IgD-negative memory B cell (primary cell): ENCODE measurements around the gene SNX15. TPM values are rescaled to one million over a fixed set of nuclear protein-coding genes. Genes with fewer than 3 reads are reported as not detected.
A peak's percentile ranks its signal among the peaks of the same experiment; 100 is the strongest.

Source experiments
- H3K27ac Mint-ChIP-seq, 3 donors: one replicate each; pipeline ENCODE4 v1.8.0; 2020 to 2022; ENCODE audit warnings: mild to moderate bottlenecking in 3 of 3, mixed read lengths in 3 of 3, moderate library complexity in 1 of 3
- H3K27me3 Mint-ChIP-seq: one replicate; pipeline ENCODE4 v1.8.0; 2021; ENCODE audit warnings: mixed read lengths
- H3K36me3 Mint-ChIP-seq: one replicate; pipeline ENCODE4 v1.8.0; 2020; ENCODE audit warnings: mild to moderate bottlenecking, mixed read lengths
- H3K4me1 Mint-ChIP-seq, 3 donors: one replicate each; pipeline ENCODE4 v1.8.0; 2020 to 2022; ENCODE audit warnings: mixed read lengths in 3 of 3, mild to moderate bottlenecking in 1 of 3
- H3K4me3 Mint-ChIP-seq, 4 donors: one replicate each; pipeline ENCODE4 v1.8.0; 2020 to 2022; ENCODE audit warnings: mild to moderate bottlenecking in 4 of 4, mixed read lengths in 4 of 4, moderate library complexity in 3 of 4
- H3K9me3 Mint-ChIP-seq, 3 donors: one replicate each; pipeline ENCODE4 v1.8.0; 2020 to 2021; ENCODE audit warnings: mixed read lengths in 3 of 3, mild to moderate bottlenecking in 1 of 3
- polyA plus RNA-seq: library from polyadenylated mRNA; unstranded; fragments of 300-500 nt; fragmentation: Illumina TruSeq; gene quantifications from one replicate; pipeline ENCODE4 v1.2.3, GENCODE V29; 2021

Gene SNX15
- polyA plus RNA-seq, 1 donor from 2014 or later: 24.4 TPM

GRCh38 chr11:65035579-65035978, 8.3 kb downstream of the SNX15 start:
- no peak overlapping the region for H3K4me3 Mint-ChIP-seq
- no peaks in the 10 kb centered on the region for H3K9me3 Mint-ChIP-seq
- H3K36me3 Mint-ChIP-seq: peaks cover 5% of the 10 kb centered on the region
- peaks cover 2 to 9% (median 8%) of the 10 kb centered on the region in 3 donors for H3K4me1 Mint-ChIP-seq
- no peaks in the 10 kb centered on the region for H3K27me3 Mint-ChIP-seq
- peak overlapping the region in 1 of 3 donors; percentile 21 for H3K27ac Mint-ChIP-seq

GRCh38 chr11:65036931-65037330, 9.7 kb downstream of the SNX15 start:
- peak overlapping the region in 1 of 3 donors; percentile 50 for H3K27ac Mint-ChIP-seq
- peaks cover 5% of the 10 kb centered on the region for H3K36me3 Mint-ChIP-seq
- H3K4me3 Mint-ChIP-seq: no peak overlapping the region
- H3K27me3 Mint-ChIP-seq: no peaks in the 10 kb centered on the region
- H3K9me3 Mint-ChIP-seq: no peaks in the 10 kb centered on the region
- H3K4me1 Mint-ChIP-seq: peaks cover 7 to 12% (median 11%) of the 10 kb centered on the region in 3 donors

- Mint-ChIP-seq H3K27me3 (no peaks in the 10 kb centered on the region), H3K27ac (peak overlapping the region; percentile 77 to 97 (median 96)), H3K4me3 (peak overlapping the region; percentile 93 to 98 (median 97)), H3K4me1 (peaks cover 11 to 15% (median 14%) of the 10 kb centered on the region in 3 donors), H3K36me3 (peaks cover 8% of the 10 kb centered on the region), H3K9me3 (no peaks in the 10 kb centered on the region)
These were observed 13.2 kb downstream of the SNX15 start for GRCh38 chr11:65040520-65040846.

GRCh38 chr11:65040847-65041622, 13.8 kb downstream of the SNX15 start, which contains the start of gene SAC3D1:
TSS of gene SAC3D1 (plus strand) at chr11:65041210. CDS start at chr11:65041293, 83 bp downstream.
- Mint-ChIP-seq H3K36me3 (peaks cover 8% of the 10 kb centered on the region), H3K4me1 (peaks cover 11 to 15% (median 14%) of the 10 kb centered on the region in 3 donors), H3K27me3 (no peaks in the 10 kb centered on the region), H3K9me3 (no peaks in the 10 kb centered on the region), H3K4me3 (peak within 1 kb of the TSS; percentile 93 to 98 (median 97)), H3K27ac (peak within 1 kb of the TSS; percentile 77 to 97 (median 96))

- Mint-ChIP-seq H3K4me1 (peaks cover 10 to 19% (median 15%) of the 10 kb centered on the region in 3 donors), H3K36me3 (peaks cover 11% of the 10 kb centered on the region), H3K9me3 (no peaks in the 10 kb centered on the region), H3K27me3 (no peaks in the 10 kb centered on the region), H3K4me3 (peak overlapping the region; percentile 9 to 89 (median 84)), H3K27ac (peak overlapping the region in 1 of 3 donors; percentile 73)
These were observed 15.7 kb downstream of the SNX15 start for GRCh38 chr11:65042891-65043290.

GRCh38 chr11:65043881-65044501, 16.8 kb downstream of the SNX15 start:
- H3K36me3 Mint-ChIP-seq: peaks cover 11% of the 10 kb centered on the region
- peaks cover 10 to 15% (median 11%) of the 10 kb centered on the region in 3 donors for H3K4me1 Mint-ChIP-seq
- H3K27me3 Mint-ChIP-seq: no peaks in the 10 kb centered on the region
- no peak overlapping the region for H3K27ac Mint-ChIP-seq
- H3K9me3 Mint-ChIP-seq: no peaks in the 10 kb centered on the region
- H3K4me3 Mint-ChIP-seq: peak overlapping the region in 2 of 4 donors; percentile 54 to 88

- H3K36me3 Mint-ChIP-seq: peaks cover 11% of the 10 kb centered on the region
- H3K4me3 Mint-ChIP-seq: peak overlapping the region in 1 of 4 donors; percentile 88
- peaks cover 10 to 15% (median 11%) of the 10 kb centered on the region in 3 donors for H3K4me1 Mint-ChIP-seq
- H3K27me3 Mint-ChIP-seq: no peaks in the 10 kb centered on the region
- H3K9me3 Mint-ChIP-seq: no peaks in the 10 kb centered on the region
- H3K27ac Mint-ChIP-seq: no peak overlapping the region
These were observed 17.8 kb downstream of the SNX15 start for GRCh38 chr11:65045061-65045460.

- Mint-ChIP-seq H3K9me3 (no peaks in the 10 kb centered on the region), H3K4me3 (no peak overlapping the region), H3K36me3 (peaks cover 11% of the 10 kb centered on the region), H3K4me1 (peaks cover 7 to 12% (median 9%) of the 10 kb centered on the region in 3 donors), H3K27me3 (no peaks in the 10 kb centered on the region), H3K27ac (no peak overlapping the region)
These were observed 18.5 kb downstream of the SNX15 start for GRCh38 chr11:65045728-65046127.

- Mint-ChIP-seq H3K36me3 (peaks cover 11% of the 10 kb centered on the region), H3K4me3 (peak overlapping the region; percentile 56 to 93 (median 86)), H3K4me1 (peaks cover 5 to 8% (median 5%) of the 10 kb centered on the region in 3 donors), H3K9me3 (no peaks in the 10 kb centered on the region), H3K27ac (peak overlapping the region in 2 of 3 donors; percentile 8 to 65), H3K27me3 (no peaks in the 10 kb centered on the region)
These were observed 20.6 kb downstream of the SNX15 start for GRCh38 chr11:65047581-65048422.

GRCh38 chr11:65051398-65051858, 24.2 kb downstream of the SNX15 start:
- H3K4me1 Mint-ChIP-seq: peaks cover 14 to 23% (median 22%) of the 10 kb centered on the region in 3 donors
- H3K27ac Mint-ChIP-seq: peak overlapping the region in 1 of 3 donors; percentile 23
- H3K27me3 Mint-ChIP-seq: no peaks in the 10 kb centered on the region
- H3K9me3 Mint-ChIP-seq: peaks cover 0 to 1% (median 0%) of the 10 kb centered on the region in 3 donors
- peaks cover 2% of the 10 kb centered on the region for H3K36me3 Mint-ChIP-seq
- no peak overlapping the region for H3K4me3 Mint-ChIP-seq

- H3K4me1 Mint-ChIP-seq: peaks cover 14 to 17% (median 16%) of the 10 kb centered on the region in 3 donors
- H3K27ac Mint-ChIP-seq: peak overlapping the region in 2 of 3 donors; percentile 48 to 93
- no peaks in the 10 kb centered on the region for H3K36me3 Mint-ChIP-seq
- peak overlapping the region; percentile 44 to 74 (median 54) for H3K4me3 Mint-ChIP-seq
- H3K27me3 Mint-ChIP-seq: no peaks in the 10 kb centered on the region
- H3K9me3 Mint-ChIP-seq: peaks cover 0 to 1% (median 0%) of the 10 kb centered on the region in 3 donors
These were observed 26.7 kb downstream of the SNX15 start for GRCh38 chr11:65053827-65054508.

GRCh38 chr11:65055538-65055937, 28.3 kb downstream of the SNX15 start:
- peaks cover 0 to 1% (median 0%) of the 10 kb centered on the region in 3 donors for H3K9me3 Mint-ChIP-seq
- H3K4me3 Mint-ChIP-seq: no peak overlapping the region
- peaks cover 14 to 17% (median 16%) of the 10 kb centered on the region in 3 donors for H3K4me1 Mint-ChIP-seq
- H3K36me3 Mint-ChIP-seq: no peaks in the 10 kb centered on the region
- peak overlapping the region in 1 of 3 donors; percentile 92 for H3K27ac Mint-ChIP-seq
- H3K27me3 Mint-ChIP-seq: no peaks in the 10 kb centered on the region

GRCh38 chr11:65056999-65057398, 29.8 kb downstream of the SNX15 start:
- Mint-ChIP-seq H3K9me3 (peaks cover 0 to 1% (median 0%) of the 10 kb centered on the region in 3 donors), H3K4me3 (no peak overlapping the region), H3K27me3 (peaks cover under 1% of the 10 kb centered on the region), H3K4me1 (peaks cover 14 to 21% (median 17%) of the 10 kb centered on the region in 3 donors), H3K36me3 (no peaks in the 10 kb centered on the region), H3K27ac (no peak overlapping the region)

- H3K36me3 Mint-ChIP-seq: no peaks in the 10 kb centered on the region
- H3K27ac Mint-ChIP-seq: no peak overlapping the region
- H3K4me3 Mint-ChIP-seq: no peak overlapping the region
- peaks cover 14 to 24% (median 20%) of the 10 kb centered on the region in 3 donors for H3K4me1 Mint-ChIP-seq
- H3K9me3 Mint-ChIP-seq: peaks cover 0 to 1% (median 0%) of the 10 kb centered on the region in 3 donors
- H3K27me3 Mint-ChIP-seq: peaks cover 2% of the 10 kb centered on the region
These were observed 30.3 kb downstream of the SNX15 start for GRCh38 chr11:65057526-65057925.
